Measurements from ENCODE around the gene C16orf78.

- no peak for TF ChIP-seq OSR1 (CRISPR knock-in tag; IDR thresholded peaks at IDR 0.05)
- TF ChIP-seq POU6F1 (CRISPR knock-in tag; IDR thresholded peaks at IDR 0.05; ENCODE audit: borderline replicate concordance, low read depth), result no peak
- no peak for TF ChIP-seq ZFP30 (CRISPR knock-in tag; IDR thresholded peaks at IDR 0.05)
- no peak for TF ChIP-seq CREB5 (CRISPR knock-in tag; IDR thresholded peaks at IDR 0.05; ENCODE audit: low read depth)
- no peak for TF ChIP-seq ESRRG (CRISPR knock-in tag; IDR thresholded peaks at IDR 0.05)
Observed at GRCh38 chr16:49366669-49367068, 6.9 kb upstream of the C16orf78 start.
